Measurements from ENCODE around the gene GOPC. TPM values are rescaled to one million over a fixed set of nuclear protein-coding genes. Genes with fewer than 3 reads are reported as not detected.

Gene GOPC
- polyA plus RNA-seq, 6 donors from 2014 or later: 7.0 to 14.0 (median 11.5) TPM

GRCh38 chr6:117613920-117614560 lies 11.7 kb upstream of the GOPC start:
- ATAC-seq (ENCODE audit: low read depth in 2 of 2): no peak
- Mint-ChIP-seq H3K9me3 (peaks cover 0 to 3% (median 0%) of the 10 kb centered on the region in 7 donors), H3K27me3 (peaks cover 5 to 27% (median 17%) of the 10 kb centered on the region in 3 donors), H3K4me1 (peaks cover 0 to 2% (median 0%) of the 10 kb centered on the region in 3 donors), H3K4me3 (no peak overlapping the region), H3K27ac (no peak overlapping the region), H3K36me3 (no peaks in the 10 kb centered on the region)
- no peak for DNase-seq

- peak overlapping the region in 1 of 8 donors; percentile 47 for H3K4me3 Mint-ChIP-seq
- no peak overlapping the region for H3K27ac Mint-ChIP-seq
- peaks cover 9 to 32% (median 21%) of the 10 kb centered on the region in 3 donors for H3K27me3 Mint-ChIP-seq
- no peak for DNase-seq
- no peaks in the 10 kb centered on the region for H3K36me3 Mint-ChIP-seq
- no peak for ATAC-seq (ENCODE audit: low read depth in 2 of 2)
- peaks cover 4 to 11% (median 11%) of the 10 kb centered on the region in 3 donors for H3K4me1 Mint-ChIP-seq
- H3K9me3 Mint-ChIP-seq: no peaks in the 10 kb centered on the region
Measured at GRCh38 chr6:117607511-117607910, 5.2 kb upstream of the GOPC start.

GRCh38 chr6:117605169-117605826 lies 3.0 kb upstream of the GOPC start:
- H3K4me3 Mint-ChIP-seq: peak overlapping the region in 1 of 8 donors; percentile 78
- peak; percentile 19 to 33 for ATAC-seq (ENCODE audit: low read depth in 2 of 2)
- H3K36me3 Mint-ChIP-seq: no peaks in the 10 kb centered on the region
- H3K27me3 Mint-ChIP-seq: peaks cover 5 to 22% (median 20%) of the 10 kb centered on the region in 3 donors
- DNase-seq: peak; percentile 48
- H3K9me3 Mint-ChIP-seq: no peaks in the 10 kb centered on the region
- H3K27ac Mint-ChIP-seq: peak overlapping the region in 1 of 6 donors; percentile 41
- H3K4me1 Mint-ChIP-seq: peaks cover 17 to 31% (median 29%) of the 10 kb centered on the region in 3 donors

- H3K4me1 Mint-ChIP-seq: peaks cover 26 to 42% (median 39%) of the 10 kb centered on the region in 3 donors
- ATAC-seq (ENCODE audit: low read depth in 2 of 2) (no peak), DNase-seq (no peak)
- no peak overlapping the region for H3K27ac Mint-ChIP-seq
- no peaks in the 10 kb centered on the region for H3K36me3 Mint-ChIP-seq
- H3K27me3 Mint-ChIP-seq: peaks cover 5 to 16% (median 13%) of the 10 kb centered on the region in 3 donors
- peak overlapping the region in 1 of 8 donors; percentile 42 for H3K4me3 Mint-ChIP-seq
- no peaks in the 10 kb centered on the region for H3K9me3 Mint-ChIP-seq
Measured at GRCh38 chr6:117603821-117604220, 1.5 kb upstream of the GOPC start.

- Mint-ChIP-seq H3K27me3 (peaks cover 5 to 14% (median 11%) of the 10 kb centered on the region in 3 donors), H3K9me3 (no peaks in the 10 kb centered on the region), H3K36me3 (no peaks in the 10 kb centered on the region), H3K4me3 (peak overlapping the region; percentile 96 to 100 (median 98)), H3K27ac (peak overlapping the region; percentile 96 to 99 (median 98)), H3K4me1 (peaks cover 26 to 49% (median 46%) of the 10 kb centered on the region in 3 donors)
- ATAC-seq (ENCODE audit: low read depth in 2 of 2): no peak
- no peak for DNase-seq
Measured at GRCh38 chr6:117602899-117603588, 733 bp upstream of the GOPC start.

GRCh38 chr6:117601811-117602150 lies 530 bp downstream of the GOPC start:
- DNase-seq (peak; percentile 3), ATAC-seq (ENCODE audit: low read depth in 2 of 2) (peak in 1 of 2 donors; percentile 4)
- Mint-ChIP-seq H3K4me1 (peaks cover 26 to 49% (median 49%) of the 10 kb centered on the region in 3 donors), H3K36me3 (peaks cover 0 to 5% of the 10 kb centered on the region in 2 donors), H3K4me3 (peak overlapping the region; percentile 96 to 100 (median 98)), H3K9me3 (no peaks in the 10 kb centered on the region), H3K27me3 (peaks cover 0 to 6% (median 3%) of the 10 kb centered on the region in 3 donors), H3K27ac (peak overlapping the region; percentile 96 to 99 (median 98))

- H3K4me3 Mint-ChIP-seq: peak overlapping the region; percentile 22 to 100 (median 96)
- no peak for DNase-seq
Measured at GRCh38 chr6:117600008-117600743, 2.1 kb downstream of the GOPC start.

GRCh38 chr6:117597755-117598154 lies 4.6 kb downstream of the GOPC start:
- H3K4me1 Mint-ChIP-seq: peaks cover 26 to 49% (median 46%) of the 10 kb centered on the region in 3 donors
- H3K27me3 Mint-ChIP-seq: no peaks in the 10 kb centered on the region
- peak overlapping the region in 1 of 8 donors; percentile 17 for H3K4me3 Mint-ChIP-seq
- H3K9me3 Mint-ChIP-seq: peaks cover 0 to 5% (median 0%) of the 10 kb centered on the region in 7 donors
- no peak overlapping the region for H3K27ac Mint-ChIP-seq
- peaks cover 0 to 5% of the 10 kb centered on the region in 2 donors for H3K36me3 Mint-ChIP-seq
- DNase-seq (no peak), ATAC-seq (ENCODE audit: low read depth in 2 of 2) (no peak)

More at GRCh38 chr6:117600008-117600743, 2.1 kb downstream of the GOPC start:
- peak overlapping the region in 2 of 6 donors; percentile 29 to 47 for H3K27ac Mint-ChIP-seq
- H3K27me3 Mint-ChIP-seq: no peaks in the 10 kb centered on the region
- ATAC-seq (ENCODE audit: low read depth in 2 of 2): no peak
- peaks cover 0 to 5% of the 10 kb centered on the region in 2 donors for H3K36me3 Mint-ChIP-seq
- H3K4me1 Mint-ChIP-seq: peaks cover 28 to 56% (median 53%) of the 10 kb centered on the region in 3 donors
- peaks cover 0 to 5% (median 0%) of the 10 kb centered on the region in 7 donors for H3K9me3 Mint-ChIP-seq

- Mint-ChIP-seq H3K27me3 (no peaks in the 10 kb centered on the region), H3K36me3 (peaks cover 0 to 5% of the 10 kb centered on the region in 2 donors), H3K27ac (peak overlapping the region in 1 of 6 donors; percentile 84), H3K4me3 (no peak overlapping the region), H3K9me3 (peaks cover 0 to 5% (median 0%) of the 10 kb centered on the region in 7 donors), H3K4me1 (peaks cover 19 to 35% (median 34%) of the 10 kb centered on the region in 3 donors)
- no peak for DNase-seq
- ATAC-seq (ENCODE audit: low read depth in 2 of 2): no peak
Measured at GRCh38 chr6:117595099-117595923, 7.0 kb downstream of the GOPC start.

GRCh38 chr6:117592983-117593759 lies 9.1 kb downstream of the GOPC start:
- peaks cover 0 to 5% (median 0%) of the 10 kb centered on the region in 7 donors for H3K9me3 Mint-ChIP-seq
- no peak overlapping the region for H3K4me3 Mint-ChIP-seq
- no peak for DNase-seq
- H3K27ac Mint-ChIP-seq: no peak overlapping the region
- no peak for ATAC-seq (ENCODE audit: low read depth in 2 of 2)
- no peaks in the 10 kb centered on the region for H3K27me3 Mint-ChIP-seq
- peaks cover 10 to 24% (median 18%) of the 10 kb centered on the region in 3 donors for H3K4me1 Mint-ChIP-seq
- H3K36me3 Mint-ChIP-seq: peaks cover 0 to 8% of the 10 kb centered on the region in 2 donors

GRCh38 chr6:117591405-117591804 lies 10.9 kb downstream of the GOPC start:
- Mint-ChIP-seq H3K4me1 (peaks cover 15 to 24% (median 23%) of the 10 kb centered on the region in 3 donors), H3K36me3 (peaks cover 0 to 8% of the 10 kb centered on the region in 2 donors), H3K27ac (peak overlapping the region in 1 of 6 donors; percentile 28), H3K4me3 (no peak overlapping the region), H3K27me3 (no peaks in the 10 kb centered on the region), H3K9me3 (peaks cover 0 to 5% (median 0%) of the 10 kb centered on the region in 7 donors)
- DNase-seq (no peak), ATAC-seq (ENCODE audit: low read depth in 2 of 2) (no peak)

Measured in naive B cell (primary cell).